Measurements from ENCODE around the gene PAPPA. TPM values are rescaled to one million over a fixed set of nuclear protein-coding genes. Genes with fewer than 3 reads are reported as not detected.

Gene PAPPA
- polyA plus RNA-seq, 1 donor from 2014 or later: 0.41 TPM

- Histone ChIP-seq H3K27me3 (ENCODE audit: insufficient read depth, low read depth, low read length) (no peaks in the 10 kb centered on the region), H3K9me2 (ENCODE audit: insufficient read depth, low read length) (no peaks in the 10 kb centered on the region), H3K36me3 (ENCODE audit: insufficient read depth, low read length) (no peaks in the 10 kb centered on the region), H3K9me3 (ENCODE audit: low read length) (no peaks in the 10 kb centered on the region), H3K4me2 (ENCODE audit: low read length) (no peak overlapping the region), H3K79me2 (replicated peaks; ENCODE audit: insufficient read depth, low read length) (no peaks in the 10 kb centered on the region), H4K20me1 (ENCODE audit: insufficient read depth) (no peaks in the 10 kb centered on the region), H3F3A (ENCODE audit: insufficient read depth, low read length, poor library complexity, severe bottlenecking) (no peaks in the 10 kb centered on the region), H2AFZ (ENCODE audit: low read depth, low read length) (no peak overlapping the region), H3K4me3 (ENCODE audit: low read length) (no peak overlapping the region), H3K9ac (ENCODE audit: low read length) (no peak overlapping the region), H3K27ac (ENCODE audit: low read length) (no peak overlapping the region)
- no peak for TF ChIP-seq EZH2 (IDR thresholded peaks at IDR 0.05; ENCODE audit: borderline replicate concordance, insufficient read depth, low read length, poor library complexity, severe bottlenecking)
- TF ChIP-seq RAD21 (conservative IDR thresholded peaks at IDR 0.05): no peak
- TF ChIP-seq TAF1 (IDR thresholded peaks at IDR 0.05; ENCODE audit: low read depth): no peak
- no peak for TF ChIP-seq MXI1 (conservative IDR thresholded peaks at IDR 0.05; ENCODE audit: poor library complexity, severe bottlenecking)
- TF ChIP-seq CTCF (IDR thresholded peaks at IDR 0.05; ENCODE audit: poor library complexity, severe bottlenecking): no peak
- no peak for TF ChIP-seq POLR2AphosphoS5 (IDR thresholded peaks at IDR 0.05)
- TF ChIP-seq EP300 (conservative IDR thresholded peaks at IDR 0.05; ENCODE audit: poor library complexity, severe bottlenecking): no peak
- TF ChIP-seq REST (IDR thresholded peaks at IDR 0.05; ENCODE audit: borderline replicate concordance): no peak
- no peak for TF ChIP-seq SMC3 (conservative IDR thresholded peaks at IDR 0.05; ENCODE audit: poor library complexity)
Observed at GRCh38 chr9:116174347-116174746, 20.8 kb downstream of the PAPPA start.

- TF ChIP-seq RAD21 (conservative IDR thresholded peaks at IDR 0.05) (no peak), SMC3 (conservative IDR thresholded peaks at IDR 0.05; ENCODE audit: poor library complexity) (no peak), TAF1 (IDR thresholded peaks at IDR 0.05; ENCODE audit: low read depth) (no peak), POLR2AphosphoS5 (IDR thresholded peaks at IDR 0.05) (no peak), CTCF (IDR thresholded peaks at IDR 0.05; ENCODE audit: poor library complexity, severe bottlenecking) (no peak), MXI1 (conservative IDR thresholded peaks at IDR 0.05; ENCODE audit: poor library complexity, severe bottlenecking) (no peak), REST (IDR thresholded peaks at IDR 0.05; ENCODE audit: borderline replicate concordance) (no peak), EP300 (conservative IDR thresholded peaks at IDR 0.05; ENCODE audit: poor library complexity, severe bottlenecking) (no peak), EZH2 (IDR thresholded peaks at IDR 0.05; ENCODE audit: borderline replicate concordance, insufficient read depth, low read length, poor library complexity, severe bottlenecking) (no peak)
- Histone ChIP-seq H3K36me3 (ENCODE audit: insufficient read depth, low read length) (no peaks in the 10 kb centered on the region), H4K20me1 (ENCODE audit: insufficient read depth) (no peaks in the 10 kb centered on the region), H3K4me2 (ENCODE audit: low read length) (no peak overlapping the region), H3K9me2 (ENCODE audit: insufficient read depth, low read length) (no peaks in the 10 kb centered on the region), H2AFZ (ENCODE audit: low read depth, low read length) (no peak overlapping the region), H3K4me3 (ENCODE audit: low read length) (no peak overlapping the region), H3K9ac (ENCODE audit: low read length) (no peak overlapping the region), H3K27ac (ENCODE audit: low read length) (no peak overlapping the region), H3K27me3 (ENCODE audit: insufficient read depth, low read depth, low read length) (no peaks in the 10 kb centered on the region), H3F3A (ENCODE audit: insufficient read depth, low read length, poor library complexity, severe bottlenecking) (no peaks in the 10 kb centered on the region), H3K79me2 (replicated peaks; ENCODE audit: insufficient read depth, low read length) (no peaks in the 10 kb centered on the region), H3K9me3 (ENCODE audit: low read length) (no peaks in the 10 kb centered on the region)
Observed at GRCh38 chr9:116175614-116176013, 22.0 kb downstream of the PAPPA start.
